DOHH2 (cell line): ENCODE measurements around the gene ST3GAL3.

Experiments
- H3F3A ChIP-seq: fragments of 200-600 bp; sonication (generic), shearing (Covaris generic); 2 replicates; pipeline ENCODE4 v1.6.0; 2016; ENCODE audit warnings: antibody characterized with exemption, mild to moderate bottlenecking; ENCODE audit not compliant: control insufficient read depth, insufficient read depth
- H3K27ac ChIP-seq: fragments of 200-600 bp; sonication (generic); 2 replicates; pipeline ENCODE4 v1.5.1; 2014; ENCODE audit warnings: low read depth, mild to moderate bottlenecking, low read length, moderate library complexity
- H3K27me3 ChIP-seq: fragments of 200-600 bp; sonication (generic); 2 replicates; pipeline ENCODE4 v1.6.1; 2014; ENCODE audit warnings: mild to moderate bottlenecking, low read length, mixed read lengths; ENCODE audit not compliant: control insufficient read depth
- H3K36me3 ChIP-seq: fragments of 200-600 bp; sonication (generic); 2 replicates; pipeline ENCODE4 v1.6.1; 2014; ENCODE audit warnings: mild to moderate bottlenecking, low read length, moderate library complexity, mixed read lengths; ENCODE audit not compliant: control insufficient read depth
- H3K4me1 ChIP-seq: fragments of 200-600 bp; sonication (generic); 2 replicates; pipeline ENCODE4 v1.6.1; 2014; ENCODE audit warnings: mild to moderate bottlenecking, low read length, mixed read lengths; ENCODE audit not compliant: control insufficient read depth
- H3K4me2 ChIP-seq: fragments of 200-600 bp; sonication (generic); 2 replicates; pipeline ENCODE4 v1.6.0; 2014; ENCODE audit warnings: mild to moderate bottlenecking, low read length, moderate library complexity
- H3K4me3 ChIP-seq: fragments of 200-600 bp; sonication (generic); 2 replicates; pipeline ENCODE4 v1.5.1; 2014; ENCODE audit warnings: mild to moderate bottlenecking, low read length, mixed read lengths
- H3K79me2 ChIP-seq: fragments of 200-600 bp; sonication (generic); 2 replicates; pipeline ENCODE4 v1.6.1; 2014; ENCODE audit warnings: mild to moderate bottlenecking, low read length, mixed read lengths; ENCODE audit not compliant: control insufficient read depth
- H3K9me2 ChIP-seq: fragments of 200-600 bp; sonication (generic); replicated peaks from 2 replicates; pipeline ENCODE4 v1.6.1; 2014; ENCODE audit warnings: mild to moderate bottlenecking, low read length, mixed read lengths; ENCODE audit not compliant: control insufficient read depth
- H3K9me3 ChIP-seq: fragments of 200-600 bp; sonication (generic); 2 replicates; pipeline ENCODE4 v1.6.1; 2014; ENCODE audit warnings: antibody characterized with exemption, low read length, mixed read lengths; ENCODE audit not compliant: control insufficient read depth, insufficient read depth
- H4K20me1 ChIP-seq: fragments of 200-600 bp; sonication (generic); 2 replicates; pipeline ENCODE4 v1.6.0; 2014; ENCODE audit warnings: low read depth, mild to moderate bottlenecking, antibody characterized with exemption, low read length, moderate library complexity; ENCODE audit not compliant: control insufficient read depth, insufficient read depth
- CTCF ChIP-seq: fragments of 200-600 bp; sonication (generic); IDR thresholded peaks from one replicate; pipeline ENCODE4 v1.5.1; 2014; ENCODE audit warnings: antibody characterized with exemption, mild to moderate bottlenecking, low read depth, low read length; ENCODE audit not compliant: poor library complexity, severe bottlenecking
- EZH2phosphoT487 ChIP-seq: fragments of 200-600 bp; sonication (generic); IDR thresholded peaks from 2 replicates; pipeline ENCODE4 v1.6.1; 2017; ENCODE audit warnings: borderline replicate concordance, mild to moderate bottlenecking, antibody characterized with exemption, low read length, moderate library complexity, mixed read lengths

The ST3GAL3 gene

GRCh38 chr1:43953361-43953760 lies 246.0 kb downstream of the ST3GAL3 start:
- no peaks in the 10 kb centered on the region for H4K20me1 ChIP-seq
- H3K79me2 ChIP-seq = peaks cover 31% of the 10 kb centered on the region
- no peak overlapping the region for H3K27ac ChIP-seq
- H3K4me3 ChIP-seq = no peak overlapping the region
- peaks cover 35% of the 10 kb centered on the region for H3K36me3 ChIP-seq
- TF ChIP-seq EZH2phosphoT487 (no peak), CTCF (no peak)
- no peaks in the 10 kb centered on the region for H3K27me3 ChIP-seq
- peaks cover 4% of the 10 kb centered on the region for H3K4me1 ChIP-seq
- no peaks in the 10 kb centered on the region for H3F3A ChIP-seq
- H3K9me2 ChIP-seq = no peaks in the 10 kb centered on the region
- no peaks in the 10 kb centered on the region for H3K9me3 ChIP-seq
- H3K4me2 ChIP-seq = no peak overlapping the region

GRCh38 chr1:43954036-43954435 lies 246.7 kb downstream of the ST3GAL3 start:
- Histone ChIP-seq H3K36me3 (peaks cover 40% of the 10 kb centered on the region), H3K9me3 (no peaks in the 10 kb centered on the region), H4K20me1 (no peaks in the 10 kb centered on the region), H3K4me2 (no peak overlapping the region), H3K79me2 (peaks cover 24% of the 10 kb centered on the region), H3K4me1 (no peaks in the 10 kb centered on the region), H3K27ac (no peak overlapping the region), H3F3A (no peaks in the 10 kb centered on the region), H3K4me3 (no peak overlapping the region), H3K9me2 (no peaks in the 10 kb centered on the region), H3K27me3 (no peaks in the 10 kb centered on the region)
- no peak for TF ChIP-seq EZH2phosphoT487
- no peak for TF ChIP-seq CTCF

- Histone ChIP-seq H3F3A (no peaks in the 10 kb centered on the region), H4K20me1 (no peaks in the 10 kb centered on the region), H3K27ac (no peak overlapping the region), H3K9me2 (no peaks in the 10 kb centered on the region), H3K9me3 (no peaks in the 10 kb centered on the region), H3K79me2 (peaks cover 19% of the 10 kb centered on the region), H3K4me2 (no peak overlapping the region), H3K4me1 (no peaks in the 10 kb centered on the region), H3K4me3 (no peak overlapping the region), H3K27me3 (no peaks in the 10 kb centered on the region), H3K36me3 (peaks cover 27% of the 10 kb centered on the region)
- no peak for TF ChIP-seq CTCF
- no peak for TF ChIP-seq EZH2phosphoT487
Measured at GRCh38 chr1:43956234-43956633, 248.9 kb downstream of the ST3GAL3 start.
